OCI-LY7 (cell line): ENCODE results near the gene HIGD2A.

Experiments used
- CTCF ChIP-seq: fragments of 200-600 bp; sonication (generic); conservative IDR thresholded peaks from 2 replicates; pipeline ENCODE4 v1.5.1; 2014; ENCODE audit warnings: mild to moderate bottlenecking, antibody characterized with exemption, low read length, moderate library complexity, mixed read lengths
- EZH2phosphoT487 ChIP-seq: fragments of 200-600 bp; sonication (generic); IDR thresholded peaks from 2 replicates; pipeline ENCODE4 v1.6.1; 2018; ENCODE audit warnings: low read depth, borderline replicate concordance, mild to moderate bottlenecking, mixed run types, antibody characterized with exemption, low read length, moderate library complexity, mixed read lengths

GRCh38 chr5:176381423-176381822, 7.1 kb upstream of the HIGD2A start:
- TF ChIP-seq CTCF (no peak), EZH2phosphoT487 (no peak)
